ENCODE measurements around the gene TNFRSF4. TPM values are rescaled to one million over a fixed set of nuclear protein-coding genes. Genes with fewer than 3 reads are reported as not detected.
"Not testable (repeated sequence)": the region's sequence is repeated elsewhere in the genome, so short reads cannot be mapped to it uniquely, and the experiment has no call there.

TNFRSF4 gene
- total RNA-seq, 3 donors from 2014 or later: 0.64 to 2.3 (median 1.6) TPM

GRCh38 chr1:1255078-1255477 lies 41.1 kb upstream of the TNFRSF4 start:
- no peak for DNase-seq (ENCODE audit: low spot score in 2 of 2)
- Histone ChIP-seq H3K4me3 (no peak overlapping the region), H3K36me3 (peaks cover 11% of the 10 kb centered on the region), H3K27me3 (no peaks in the 10 kb centered on the region), H3K4me1 (no peaks in the 10 kb centered on the region), H3K27ac (no peak overlapping the region), H3K9me3 (no peaks in the 10 kb centered on the region)
- TF ChIP-seq POLR2AphosphoS5 (IDR thresholded peaks at IDR 0.05): no peak
- TF ChIP-seq CTCF (IDR thresholded peaks at IDR 0.05): no peak
- TF ChIP-seq POLR2A (IDR thresholded peaks at IDR 0.05): no peak
- intact Hi-C loops (cut with DNase I; ENCODE audit: low total_unique reads): loop anchor here (5.0 kb wide), 1 partner anchor 187 kb away; no protein-coding TSS in a partner anchor

GRCh38 chr1:1254667-1254998 lies 40.7 kb upstream of the TNFRSF4 start:
- Histone ChIP-seq H3K27me3 (no peaks in the 10 kb centered on the region), H3K27ac (no peak overlapping the region), H3K4me1 (no peaks in the 10 kb centered on the region), H3K9me3 (no peaks in the 10 kb centered on the region), H3K36me3 (peaks cover 11% of the 10 kb centered on the region), H3K4me3 (no peak overlapping the region)
- DNase-seq (ENCODE audit: low spot score in 2 of 2): no peak
- TF ChIP-seq CTCF (IDR thresholded peaks at IDR 0.05): no peak
- no peak for TF ChIP-seq POLR2AphosphoS5 (IDR thresholded peaks at IDR 0.05)
- TF ChIP-seq POLR2A (IDR thresholded peaks at IDR 0.05): no peak
- intact Hi-C loops (cut with DNase I; ENCODE audit: low total_unique reads): no loop called here

GRCh38 chr1:1253972-1254666 lies 40.2 kb upstream of the TNFRSF4 start:
- Histone ChIP-seq H3K27ac (no peak overlapping the region), H3K4me3 (no peak overlapping the region), H3K9me3 (no peaks in the 10 kb centered on the region), H3K36me3 (peaks cover 11% of the 10 kb centered on the region), H3K27me3 (no peaks in the 10 kb centered on the region), H3K4me1 (no peaks in the 10 kb centered on the region)
- TF ChIP-seq POLR2A (IDR thresholded peaks at IDR 0.05): no peak
- TF ChIP-seq POLR2AphosphoS5 (IDR thresholded peaks at IDR 0.05): no peak
- no peak for TF ChIP-seq CTCF (IDR thresholded peaks at IDR 0.05)
- DNase-seq (ENCODE audit: low spot score in 2 of 2): no peak
- intact Hi-C loops (cut with DNase I; ENCODE audit: low total_unique reads): no loop called here

GRCh38 chr1:1253314-1253713 lies 39.4 kb upstream of the TNFRSF4 start:
- Histone ChIP-seq H3K27ac (no peak overlapping the region), H3K27me3 (no peaks in the 10 kb centered on the region), H3K9me3 (no peaks in the 10 kb centered on the region), H3K4me1 (no peaks in the 10 kb centered on the region), H3K4me3 (no peak overlapping the region), H3K36me3 (peaks cover 11% of the 10 kb centered on the region)
- TF ChIP-seq POLR2A (IDR thresholded peaks at IDR 0.05): no peak
- TF ChIP-seq POLR2AphosphoS5 (IDR thresholded peaks at IDR 0.05): no peak
- TF ChIP-seq CTCF (IDR thresholded peaks at IDR 0.05): no peak
- DNase-seq (ENCODE audit: low spot score in 2 of 2): no peak
- intact Hi-C loops (cut with DNase I; ENCODE audit: low total_unique reads): no loop called here

GRCh38 chr1:1250786-1251284 lies 36.9 kb upstream of the TNFRSF4 start:
- intact Hi-C loops (cut with DNase I; ENCODE audit: low total_unique reads): no loop called here
- DNase-seq (ENCODE audit: low spot score in 2 of 2): no peak

GRCh38 chr1:1248009-1248913 lies 34.3 kb upstream of the TNFRSF4 start:
- DNase-seq (ENCODE audit: low spot score in 2 of 2); intact Hi-C loops (cut with DNase I; ENCODE audit: low total_unique reads); H3K36me3 ChIP-seq; H3K27ac ChIP-seq; H3K4me1 ChIP-seq; H3K9me3 ChIP-seq; H3K4me3 ChIP-seq: not testable (repeated sequence)
- peaks cover 8 to 26% of the 10 kb centered on the region in 2 donors for H3K27me3 ChIP-seq

More at GRCh38 chr1:1250786-1251284, 36.9 kb upstream of the TNFRSF4 start:
- TF ChIP-seq POLR2A (IDR thresholded peaks at IDR 0.05): no peak
- TF ChIP-seq CTCF (IDR thresholded peaks at IDR 0.05): no peak
- no peak for TF ChIP-seq POLR2AphosphoS5 (IDR thresholded peaks at IDR 0.05)
- Histone ChIP-seq H3K4me3 (no peak overlapping the region), H3K27me3 (peaks cover 2 to 20% of the 10 kb centered on the region in 2 donors), H3K4me1 (peaks cover 0 to 8% of the 10 kb centered on the region in 2 donors), H3K9me3 (no peaks in the 10 kb centered on the region), H3K27ac (no peak overlapping the region), H3K36me3 (peaks cover 10% of the 10 kb centered on the region)
